Gastrocnemius medialis (tissue), 4 donors: ENCODE data around the gene SETD4. TPM values are rescaled to one million over a fixed set of nuclear protein-coding genes. Genes with fewer than 3 reads are reported as not detected.

Experiments
- ATAC-seq, 2 donors: fragments of 150-250 bp; one replicate each; pipeline ENCODE4 v1.9.1; 2016
- DNase-seq, 2 donors: peaks; one replicate each; pipeline ENCODE4 v3.0.0-alpha.2; 2019
- H3K27ac ChIP-seq, 4 donors: fragments of 200-600 bp; sonication (generic); 1 replicate in 1 of 4; 2 replicates in 3 of 4; pipeline ENCODE4 v1.5.1; 2016 to 2018; ENCODE audit warnings: mild to moderate bottlenecking in 2 of 4, moderate library complexity in 1 of 4
- H3K27me3 ChIP-seq, 3 donors: fragments of 200-600 bp; sonication (generic) in 2 of 3; 1 replicate in 1 of 3; 2 replicates in 2 of 3; pipeline versions ENCODE4 v1.5.1 to v1.6.0; 2016 to 2019; ENCODE audit warnings: mild to moderate bottlenecking in 1 of 3, moderate library complexity in 1 of 3
- H3K36me3 ChIP-seq, 2 donors: fragments of 200-600 bp; sonication (generic) in 1 of 2; one replicate each; pipeline ENCODE4 v1.5.1; 2017 to 2018
- H3K4me1 ChIP-seq, 2 donors: fragments of 200-600 bp; sonication (generic) in 1 of 2; one replicate each; pipeline ENCODE4 v1.5.1; 2016 to 2017; ENCODE audit warnings: mild to moderate bottlenecking in 2 of 2
- H3K4me3 ChIP-seq, 4 donors: fragments of 200-600 bp; sonication (generic) in 3 of 4; 1 replicate in 1 of 4; 2 replicates in 3 of 4; pipeline ENCODE4 v1.5.1; 2016 to 2019; ENCODE audit warnings: mild to moderate bottlenecking in 2 of 4
- H3K9me3 ChIP-seq, 3 donors: fragments of 200-600 bp; sonication (generic) in 2 of 3; 1 replicate in 1 of 3; 2 replicates in 2 of 3; pipeline ENCODE4 v1.5.1; 2016 to 2019
- POLR2A ChIP-seq, 2 donors: fragments of 450-650 bp; IDR thresholded peaks; one replicate each; pipeline ENCODE4 v1.6.1; 2017; ENCODE audit warnings: antibody characterized with exemption in 2 of 2, mild to moderate bottlenecking in 2 of 2, moderate library complexity in 2 of 2
- in situ Hi-C, 4 donors: fragments of 200-750 bp; cut with MboI; loops; one replicate each; pipeline versions ENCODE4 v1.15.0 to v1.8.0; 2017; ENCODE audit warnings: low sequenced_read_pairs in 4 of 4
- intact Hi-C: fragments of 100-400 bp; cut with DNase I; formaldehyde crosslinking; loops from one replicate; pipeline ENCODE4 v1.15.1; 2023; ENCODE audit warnings: low total_unique reads
- total RNA-seq, 4 donors: library from RNA; depleted of rRNA; stranded (reverse); fragments of >200 nt; gene quantifications; one replicate each; pipeline versions ENCODE4 v1.1.0 to v1.2.3, GENCODE V29; 2016
- TF ChIP-seq, protein P1 (sequence below), 5 experiments: fragments of 450-650 bp in 3 of 5; fragments of 200-600 bp in 2 of 5; sonication (generic) in 2 of 5; IDR thresholded peaks in 4 of 5; conservative IDR thresholded peaks in 1 of 5; 1 replicate in 4 of 5; 2 replicates in 1 of 5; pipeline ENCODE4 v1.5.1; 2016 to 2019; ENCODE audit warnings: antibody characterized with exemption in 5 of 5, mild to moderate bottlenecking in 3 of 5, moderate library complexity in 3 of 5

The SETD4 gene
- total RNA-seq, 4 donors from 2014 or later: 5.9 to 21.7 (median 16.7) TPM

DNA sequence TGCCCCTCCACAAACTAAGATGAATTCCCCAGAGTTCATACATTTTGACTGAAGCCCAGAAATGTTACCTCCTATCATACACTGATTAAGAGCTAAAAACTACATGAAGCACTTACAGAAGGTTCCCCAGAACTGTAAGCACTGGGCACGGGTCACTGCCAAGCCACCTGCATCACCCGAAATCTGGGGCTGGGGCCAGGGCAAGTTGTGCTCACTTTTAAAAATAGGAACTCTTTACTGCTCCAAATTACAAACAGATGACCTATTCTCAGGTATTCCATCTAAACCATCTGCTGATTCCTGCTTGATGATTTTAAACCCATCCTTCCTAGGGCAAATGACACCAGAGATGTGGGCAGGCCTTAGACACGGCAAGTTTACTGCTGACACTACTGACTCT, 4.8 kb downstream of the SETD4 start:
- H3K36me3 ChIP-seq: peaks cover 0 to 52% of the 10 kb centered on the region in 2 donors

DNA sequence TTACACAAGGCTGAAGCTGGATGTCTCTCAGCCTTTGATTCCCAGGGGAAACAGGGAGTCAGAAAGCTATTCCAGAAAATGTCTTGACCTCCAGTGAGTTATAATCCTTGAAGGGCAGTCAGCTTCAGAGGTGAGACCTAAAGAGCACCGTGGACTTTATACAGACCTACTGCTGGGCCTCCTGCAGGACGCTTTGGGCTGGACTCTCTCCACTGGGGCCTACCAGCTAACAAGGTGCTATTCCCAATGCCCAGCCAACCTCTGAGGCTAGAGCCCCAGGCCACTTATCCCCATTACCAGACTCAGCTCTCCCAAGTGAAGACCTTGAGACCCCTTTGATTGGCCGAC, 6.6 kb downstream of the SETD4 start:
- intact Hi-C loops (no loop called here), in situ Hi-C loops (no loop called here)
- Histone ChIP-seq H3K4me3 (no peak overlapping the region), H3K4me1 (peaks cover 12 to 25% of the 10 kb centered on the region in 2 donors), H3K9me3 (no peaks in the 10 kb centered on the region), H3K27ac (peak overlapping the region in 2 of 4 donors; percentile 54 to 63), H3K27me3 (no peaks in the 10 kb centered on the region), H3K36me3 (peaks cover 0 to 55% of the 10 kb centered on the region in 2 donors)
- TF ChIP-seq, protein P1, sequence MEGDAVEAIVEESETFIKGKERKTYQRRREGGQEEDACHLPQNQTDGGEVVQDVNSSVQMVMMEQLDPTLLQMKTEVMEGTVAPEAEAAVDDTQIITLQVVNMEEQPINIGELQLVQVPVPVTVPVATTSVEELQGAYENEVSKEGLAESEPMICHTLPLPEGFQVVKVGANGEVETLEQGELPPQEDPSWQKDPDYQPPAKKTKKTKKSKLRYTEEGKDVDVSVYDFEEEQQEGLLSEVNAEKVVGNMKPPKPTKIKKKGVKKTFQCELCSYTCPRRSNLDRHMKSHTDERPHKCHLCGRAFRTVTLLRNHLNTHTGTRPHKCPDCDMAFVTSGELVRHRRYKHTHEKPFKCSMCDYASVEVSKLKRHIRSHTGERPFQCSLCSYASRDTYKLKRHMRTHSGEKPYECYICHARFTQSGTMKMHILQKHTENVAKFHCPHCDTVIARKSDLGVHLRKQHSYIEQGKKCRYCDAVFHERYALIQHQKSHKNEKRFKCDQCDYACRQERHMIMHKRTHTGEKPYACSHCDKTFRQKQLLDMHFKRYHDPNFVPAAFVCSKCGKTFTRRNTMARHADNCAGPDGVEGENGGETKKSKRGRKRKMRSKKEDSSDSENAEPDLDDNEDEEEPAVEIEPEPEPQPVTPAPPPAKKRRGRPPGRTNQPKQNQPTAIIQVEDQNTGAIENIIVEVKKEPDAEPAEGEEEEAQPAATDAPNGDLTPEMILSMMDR (IDR thresholded peaks at IDR 0.05 in 4 of 5, conservative IDR thresholded peaks at IDR 0.05 in 1 of 5): no peak
- no peak for TF ChIP-seq POLR2A (IDR thresholded peaks at IDR 0.05)
- DNase-seq: no peak
- ATAC-seq: no peak

More for the DNA sequence above, 4.8 kb downstream of the SETD4 start:
- Histone ChIP-seq H3K4me1 (peaks cover 22 to 34% of the 10 kb centered on the region in 2 donors), H3K27me3 (no peaks in the 10 kb centered on the region), H3K27ac (peak overlapping the region; percentile 4 to 56 (median 26)), H3K4me3 (no peak overlapping the region), H3K9me3 (no peaks in the 10 kb centered on the region)
- TF ChIP-seq, protein P1 (IDR thresholded peaks at IDR 0.05 in 4 of 5, conservative IDR thresholded peaks at IDR 0.05 in 1 of 5): no peak
- no peak for TF ChIP-seq POLR2A (IDR thresholded peaks at IDR 0.05)
- in situ Hi-C loops (no loop called here), intact Hi-C loops (no loop called here)
- DNase-seq (peak; percentile 48 to 70), ATAC-seq (peak; percentile 21 to 47)

DNA sequence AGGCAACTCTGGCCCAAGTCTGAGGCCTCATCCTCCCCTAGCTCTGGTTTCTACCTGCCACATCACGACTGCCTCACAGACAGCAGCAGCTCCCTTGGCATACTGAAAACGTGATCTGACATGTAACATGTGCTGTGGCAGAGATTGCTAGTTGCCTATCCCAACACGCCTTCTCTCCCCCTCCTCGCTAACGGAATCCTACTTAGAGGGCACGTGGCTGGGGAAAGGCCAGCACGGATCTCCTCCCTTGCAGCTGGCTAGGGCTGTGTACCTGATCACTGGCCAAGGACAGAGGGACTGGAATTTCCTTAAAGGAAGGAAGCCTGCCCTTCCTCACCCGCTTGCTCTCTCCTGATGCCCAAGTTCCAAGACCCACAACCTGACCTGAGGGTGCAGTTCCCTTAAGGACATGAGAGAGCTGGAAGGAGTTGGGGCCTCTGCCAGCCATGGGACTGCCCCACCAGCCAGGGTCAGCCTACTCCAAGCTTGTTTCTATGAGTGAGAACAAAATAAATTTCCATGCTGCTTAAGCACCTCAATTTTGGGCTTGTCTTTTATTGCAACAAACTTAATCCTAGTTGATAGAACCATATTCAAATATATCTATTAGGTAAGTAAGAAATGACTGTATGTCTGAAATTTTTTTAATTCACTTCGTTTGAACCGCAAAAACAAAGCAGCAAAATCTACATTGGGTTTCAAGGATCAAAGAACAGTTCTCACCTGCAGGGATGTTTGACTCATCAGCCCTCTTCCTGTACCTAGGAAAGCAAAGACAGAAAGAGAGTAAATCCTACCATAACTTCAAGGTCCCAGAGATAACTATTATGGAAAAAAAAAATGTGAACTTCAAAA, 7.2 kb downstream of the SETD4 start:
- in situ Hi-C loops: no loop called here
- peak; percentile 30 to 57 for DNase-seq
- H3K27me3 ChIP-seq: no peaks in the 10 kb centered on the region
- intact Hi-C loops: no loop called here
- peak; percentile 65 to 78 for ATAC-seq
- TF ChIP-seq, protein P1 (IDR thresholded peaks at IDR 0.05 in 4 of 5, conservative IDR thresholded peaks at IDR 0.05 in 1 of 5): no peak
- TF ChIP-seq POLR2A (IDR thresholded peaks at IDR 0.05): no peak
- H3K4me3 ChIP-seq: no peak overlapping the region
- peaks cover 11 to 24% of the 10 kb centered on the region in 2 donors for H3K4me1 ChIP-seq
- no peaks in the 10 kb centered on the region for H3K9me3 ChIP-seq
- peak overlapping the region; percentile 2 to 63 (median 37) for H3K27ac ChIP-seq
- H3K36me3 ChIP-seq: peaks cover 0 to 54% of the 10 kb centered on the region in 2 donors

DNA sequence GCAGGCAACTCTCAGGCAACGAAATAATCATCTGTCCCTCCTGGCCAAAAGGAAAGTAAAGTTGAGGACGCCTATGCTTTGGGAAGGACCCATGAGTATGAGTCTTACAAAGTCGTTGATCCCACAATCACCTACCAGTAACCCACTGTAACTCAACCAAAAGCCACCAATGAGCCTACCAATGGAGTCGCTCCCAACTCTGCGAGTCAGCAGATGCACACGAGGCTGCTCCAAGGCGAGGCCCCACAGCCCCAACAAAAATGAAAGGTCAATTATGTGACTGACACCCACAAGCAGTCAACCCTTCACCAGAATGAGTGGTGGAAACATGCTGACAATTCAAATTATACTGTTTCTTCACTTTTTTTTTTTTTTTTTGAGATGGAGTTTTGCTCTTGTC, 12.0 kb downstream of the SETD4 start:
- DNase-seq: no peak
- intact Hi-C loops (no loop called here), in situ Hi-C loops (no loop called here)
- peaks cover 0 to 67% of the 10 kb centered on the region in 2 donors for H3K36me3 ChIP-seq
- TF ChIP-seq, protein P1 (IDR thresholded peaks at IDR 0.05 in 4 of 5, conservative IDR thresholded peaks at IDR 0.05 in 1 of 5): no peak
- no peak for TF ChIP-seq POLR2A (IDR thresholded peaks at IDR 0.05)
- no peak overlapping the region for H3K27ac ChIP-seq
- H3K27me3 ChIP-seq: no peaks in the 10 kb centered on the region
- no peak for ATAC-seq
- peaks cover 0 to 7% of the 10 kb centered on the region in 2 donors for H3K4me1 ChIP-seq
- no peaks in the 10 kb centered on the region for H3K9me3 ChIP-seq
- H3K4me3 ChIP-seq: no peak overlapping the region
